Cardiac muscle cell (in vitro differentiated cells and primary cell): ENCODE data around the gene ADAP1. TPM values are rescaled to one million over a fixed set of nuclear protein-coding genes. Genes with fewer than 3 reads are reported as not detected.
A peak's percentile ranks its signal among the peaks of the same experiment; 100 is the strongest.
"Not testable (repeated sequence)": the region's sequence is repeated elsewhere in the genome, so short reads cannot be mapped to it uniquely, and the experiment has no call there.

ENCODE experiments used
- DNase-seq, 2 donors: peaks; one replicate each; pipeline versions ENCODE4 v3.0.0 to v3.0.0-alpha.2; 2010 to 2017; ENCODE audit warnings: low read depth in 1 of 2, low spot score in 1 of 2
- H3K27ac ChIP-seq: fragments of 200-600 bp; sonication (generic); 2 replicates; pipeline ENCODE4 v1.5.1; 2016
- H3K27me3 ChIP-seq: fragments of 200-600 bp; sonication (generic); 2 replicates; pipeline ENCODE4 v1.6.0; 2016; ENCODE audit warnings: control low read depth
- H3K36me3 ChIP-seq: fragments of 200-600 bp; sonication (generic); 2 replicates; pipeline ENCODE4 v1.5.1; 2016; ENCODE audit warnings: control low read depth
- H3K4me1 ChIP-seq: fragments of 200-600 bp; sonication (generic); 2 replicates; pipeline ENCODE4 v1.8.1; 2017; ENCODE audit warnings: low read depth, mild to moderate bottlenecking, mixed run types
- H3K4me3 ChIP-seq: fragments of 200-600 bp; sonication (generic); 2 replicates; pipeline ENCODE4 v1.5.1; 2016; ENCODE audit warnings: mild to moderate bottlenecking
- H3K9me3 ChIP-seq: fragments of 200-600 bp; sonication (generic); 2 replicates; pipeline ENCODE4 v1.5.1; 2017; ENCODE audit warnings: low read depth, mild to moderate bottlenecking, control low read depth
- CTCF ChIP-seq: IDR thresholded peaks from 2 replicates; pipeline ENCODE4 v1.5.1; 2012; ENCODE audit warnings: low read depth, mild to moderate bottlenecking, low read length
- polyA plus RNA-seq: library from polyadenylated mRNA; unstranded; fragments of >200 nt; fragmentation: Nextera tagmentation; extraction: Ambion mirVana; gene quantifications from 2 replicates; pipeline ENCODE4 v1.2.1, GENCODE V29; 2016
- total RNA-seq: library from RNA; depleted of rRNA; stranded (reverse); fragments of >200 nt; gene quantifications from 2 replicates; pipeline ENCODE4 v1.2.3, GENCODE V29; 2016

Gene ADAP1
- total and polyA plus RNA-seq, 2 experiments from 2014 or later, result 12.0 to 14.4 TPM

GRCh38 chr7:874031-874749 lies 80.3 kb downstream of the ADAP1 start:
- no peak for TF ChIP-seq CTCF
- peak overlapping the region; percentile 85 for H3K27ac ChIP-seq
- peak; percentile 52 to 56 for DNase-seq
- no peak overlapping the region for H3K4me3 ChIP-seq
- H3K27me3 ChIP-seq, result no peaks in the 10 kb centered on the region
- H3K36me3 ChIP-seq, result peaks cover 17% of the 10 kb centered on the region
- H3K4me1 ChIP-seq, result peaks cover 19% of the 10 kb centered on the region
- no peaks in the 10 kb centered on the region for H3K9me3 ChIP-seq

GRCh38 chr7:873367-874002 lies 81.0 kb downstream of the ADAP1 start:
- H3K27ac ChIP-seq, result peak overlapping the region; percentile 85
- H3K9me3 ChIP-seq, result no peaks in the 10 kb centered on the region
- TF ChIP-seq CTCF, result peak; percentile 95
- H3K27me3 ChIP-seq, result no peaks in the 10 kb centered on the region
- H3K36me3 ChIP-seq, result peaks cover 18% of the 10 kb centered on the region
- H3K4me3 ChIP-seq, result no peak overlapping the region
- H3K4me1 ChIP-seq, result peaks cover 19% of the 10 kb centered on the region
- peak; percentile 87 to 88 for DNase-seq

- Histone ChIP-seq H3K4me1 (peaks cover 14% of the 10 kb centered on the region), H3K36me3 (peaks cover 18% of the 10 kb centered on the region), H3K27ac (peak overlapping the region; percentile 85)
- not testable (repeated sequence) for H3K4me3 ChIP-seq, H3K9me3 ChIP-seq, DNase-seq, H3K27me3 ChIP-seq
These were observed 81.8 kb downstream of the ADAP1 start for GRCh38 chr7:872685-873084.

- TF ChIP-seq CTCF, result no peak
- H3K9me3 ChIP-seq, result no peaks in the 10 kb centered on the region
- H3K27ac ChIP-seq, result peak overlapping the region; percentile 85
- no peak overlapping the region for H3K4me3 ChIP-seq
- H3K36me3 ChIP-seq, result peaks cover 18% of the 10 kb centered on the region
- H3K27me3 ChIP-seq, result no peaks in the 10 kb centered on the region
- H3K4me1 ChIP-seq, result peaks cover 14% of the 10 kb centered on the region
- DNase-seq, result no peak
These were observed 82.5 kb downstream of the ADAP1 start for GRCh38 chr7:871900-872537.

GRCh38 chr7:869348-869747 lies 85.1 kb downstream of the ADAP1 start:
- no peaks in the 10 kb centered on the region for H3K9me3 ChIP-seq
- H3K27ac ChIP-seq, result peak overlapping the region; percentile 6
- H3K27me3 ChIP-seq, result no peaks in the 10 kb centered on the region
- no peak for DNase-seq
- H3K4me1 ChIP-seq, result peaks cover 9% of the 10 kb centered on the region
- H3K4me3 ChIP-seq, result no peak overlapping the region
- no peak for TF ChIP-seq CTCF
- H3K36me3 ChIP-seq, result peaks cover 30% of the 10 kb centered on the region

- Histone ChIP-seq H3K27ac (no peak overlapping the region), H3K4me1 (no peaks in the 10 kb centered on the region), H3K36me3 (peaks cover 38% of the 10 kb centered on the region), H3K27me3 (no peaks in the 10 kb centered on the region), H3K4me3 (no peak overlapping the region), H3K9me3 (no peaks in the 10 kb centered on the region)
- DNase-seq, result no peak
- TF ChIP-seq CTCF, result no peak
These were observed 86.3 kb downstream of the ADAP1 start for GRCh38 chr7:868189-868486.
